ENCODE data around the gene PLAC8L1.

- TF ChIP-seq, protein P1, sequence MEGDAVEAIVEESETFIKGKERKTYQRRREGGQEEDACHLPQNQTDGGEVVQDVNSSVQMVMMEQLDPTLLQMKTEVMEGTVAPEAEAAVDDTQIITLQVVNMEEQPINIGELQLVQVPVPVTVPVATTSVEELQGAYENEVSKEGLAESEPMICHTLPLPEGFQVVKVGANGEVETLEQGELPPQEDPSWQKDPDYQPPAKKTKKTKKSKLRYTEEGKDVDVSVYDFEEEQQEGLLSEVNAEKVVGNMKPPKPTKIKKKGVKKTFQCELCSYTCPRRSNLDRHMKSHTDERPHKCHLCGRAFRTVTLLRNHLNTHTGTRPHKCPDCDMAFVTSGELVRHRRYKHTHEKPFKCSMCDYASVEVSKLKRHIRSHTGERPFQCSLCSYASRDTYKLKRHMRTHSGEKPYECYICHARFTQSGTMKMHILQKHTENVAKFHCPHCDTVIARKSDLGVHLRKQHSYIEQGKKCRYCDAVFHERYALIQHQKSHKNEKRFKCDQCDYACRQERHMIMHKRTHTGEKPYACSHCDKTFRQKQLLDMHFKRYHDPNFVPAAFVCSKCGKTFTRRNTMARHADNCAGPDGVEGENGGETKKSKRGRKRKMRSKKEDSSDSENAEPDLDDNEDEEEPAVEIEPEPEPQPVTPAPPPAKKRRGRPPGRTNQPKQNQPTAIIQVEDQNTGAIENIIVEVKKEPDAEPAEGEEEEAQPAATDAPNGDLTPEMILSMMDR (IDR thresholded peaks at IDR 0.05; ENCODE audit: insufficient read depth, low read depth, low read length) = no peak
- TF ChIP-seq EZH2 (IDR thresholded peaks at IDR 0.05; ENCODE audit: insufficient read depth, low read length) = no peak
Measured at GRCh38 chr5:146079695-146080373, 25.5 kb downstream of the PLAC8L1 start.
